Measurements from ENCODE around the gene TTC9. TPM values are rescaled to one million over a fixed set of nuclear protein-coding genes. Genes with fewer than 3 reads are reported as not detected.

The TTC9 gene
- total RNA-seq, 1 experiment from 2014 or later, result 26.2 TPM

GRCh38 chr14:70619708-70620107, 22.0 kb upstream of the TTC9 start:
- no peak overlapping the region for H3K27ac Mint-ChIP-seq
- ChIA-PET POLR2A (no interaction called here), CTCF (interaction anchor here (1.5 to 3.6 kb wide), 2 partner anchors 94 to 198 kb away, joined by 5 to 16 read pairs; no protein-coding TSS in a partner anchor)
- no peak overlapping the region for H3K4me3 Mint-ChIP-seq
- H3K27me3 Mint-ChIP-seq (ENCODE audit: low read depth), result no peaks in the 10 kb centered on the region
- H3K4me1 Mint-ChIP-seq, result no peaks in the 10 kb centered on the region
- peaks cover 15% of the 10 kb centered on the region for H3K36me3 Mint-ChIP-seq
- peaks cover 22% of the 10 kb centered on the region for H3K9me3 Mint-ChIP-seq
- DNase-seq (ENCODE audit: low spot score), result no peak
- ATAC-seq, result no peak
- TF ChIP-seq FOXP4 (CRISPR knock-in tag; IDR thresholded peaks at IDR 0.05) (no peak), GABPB1 (CRISPR knock-in tag; IDR thresholded peaks at IDR 0.05) (no peak), ZNF512 (CRISPR knock-in tag; IDR thresholded peaks at IDR 0.05; ENCODE audit: borderline replicate concordance) (no peak), ERG (CRISPR knock-in tag; IDR thresholded peaks at IDR 0.05) (no peak), IRF1 (CRISPR knock-in tag; IDR thresholded peaks at IDR 0.05) (no peak), NFYB (CRISPR knock-in tag; conservative IDR thresholded peaks at IDR 0.05; ENCODE audit: low read depth) (no peak), USF1 (CRISPR knock-in tag; IDR thresholded peaks at IDR 0.05) (no peak), SMAD4 (CRISPR knock-in tag; IDR thresholded peaks at IDR 0.05) (no peak), NFATC4 (CRISPR knock-in tag; IDR thresholded peaks at IDR 0.05) (no peak), FOXJ3 (CRISPR knock-in tag; IDR thresholded peaks at IDR 0.05; ENCODE audit: borderline replicate concordance) (no peak), E2F5 (CRISPR knock-in tag; IDR thresholded peaks at IDR 0.05) (no peak), HMGXB4 (CRISPR knock-in tag; IDR thresholded peaks at IDR 0.05) (no peak), FOXK1 (CRISPR knock-in tag; IDR thresholded peaks at IDR 0.05) (no peak), PRRX2 (CRISPR knock-in tag; IDR thresholded peaks at IDR 0.05) (no peak), ESRRA (CRISPR knock-in tag; IDR thresholded peaks at IDR 0.05; ENCODE audit: borderline replicate concordance) (no peak)

- peaks cover 40% of the 10 kb centered on the region for H3K36me3 Mint-ChIP-seq
- peak; percentile 66 for DNase-seq (ENCODE audit: low spot score)
- CTCF ChIA-PET, result interaction anchor here (1.0 to 3.1 kb wide), 5 partner anchors 86 to 195 kb away, joined by 4 to 15 read pairs (median 9); no protein-coding TSS in a partner anchor
- TF ChIP-seq CTCF (IDR thresholded peaks at IDR 0.05) (peak; percentile 46; the same call in 1 of the 2 replicates), ATF6 (CRISPR knock-in tag; IDR thresholded peaks at IDR 0.05) (no peak)
- H3K4me3 Mint-ChIP-seq, result no peak overlapping the region
- H3K27ac Mint-ChIP-seq, result no peak overlapping the region
- POLR2A ChIA-PET, result no interaction called here
- peak; percentile 100 for ATAC-seq
- no peaks in the 10 kb centered on the region for H3K27me3 Mint-ChIP-seq (ENCODE audit: low read depth)
- peaks cover 47% of the 10 kb centered on the region for H3K9me3 Mint-ChIP-seq
- H3K4me1 Mint-ChIP-seq, result no peaks in the 10 kb centered on the region
Measured at GRCh38 chr14:70622111-70622712, 19.5 kb upstream of the TTC9 start.

Measured in WTC11 (cell line).